ENCODE measurements around the gene ZNF267. TPM values are rescaled to one million over a fixed set of nuclear protein-coding genes. Genes with fewer than 3 reads are reported as not detected.

ZNF267 gene
- total and polyA plus RNA-seq, 2 of the 13 experiments (the other 11 are each of a cell fraction or from before 2014, with no cell fraction given) = 3.0 to 30.0 TPM

- no peak for TF ChIP-seq NR0B2 (CRISPR knock-in tag; IDR thresholded peaks at IDR 0.05)
These were observed 932 bp downstream of the ZNF267 start (continued) for GRCh38 chr16:31874366-31875111.

GRCh38 chr16:31875112-31875803 lies 1.7 kb downstream of the ZNF267 start:
- in situ Hi-C loops (cut with HindIII; ENCODE audit: extremely low pct_ligation_motif_present, low pct_unique_long_range_greater_than_20kb) = loop anchor here (10.0 kb wide), 2 partner anchors 420 to 880 kb away; partner anchors contain the start of gene ARMC5
- Histone ChIP-seq H2AFZ (ENCODE audit: low read length) (no peak overlapping the region), H3K27me3 (ENCODE audit: control insufficient read depth in 1 of 2, insufficient read depth in 2 of 2, low read length in 2 of 2) (peaks cover 0 to 13% of the 10 kb centered on the region in 2 experiments; a peak in 2 of 5 replicates), H3K79me2 (ENCODE audit: insufficient read depth, low read length) (peaks cover 64% of the 10 kb centered on the region), H4K20me1 (ENCODE audit: insufficient read depth, low read length) (0 out of 2 replicates have a peak, but pooled peaks cover 4% of the 10 kb centered on the region), H3K4me1 (ENCODE audit: insufficient read depth, low read length) (peaks cover 72% of the 10 kb centered on the region), H3K27ac (ENCODE audit: extremely low read length, insufficient read depth, low read length) (peak overlapping the region; percentile 89), H3K4me3 (replicated peaks in 1 of 3; ENCODE audit: insufficient read depth in 1 of 3, low read depth in 2 of 3, low read length in 3 of 3) (peak overlapping the region; percentile 89 to 99 (median 95)), H3K9me3 (ENCODE audit: low read length) (no peaks in the 10 kb centered on the region), H3K4me2 (ENCODE audit: low read depth, low read length) (peak overlapping the region; percentile 90), H3K9ac (ENCODE audit: insufficient read depth, low read depth, low read length) (peak overlapping the region; percentile 93), H3K36me3 (replicated peaks in 1 of 2; ENCODE audit: control insufficient read depth in 1 of 2, insufficient read depth in 2 of 2, low read length in 2 of 2) (no peaks in the 10 kb centered on the region; a peak in 1 of 5 replicates)
- no peak for DNase-seq (ENCODE audit: low spot score)
- WGBS (ENCODE audit: low lambda C conversion rate) = 44% methylated on average over 5 of the region's 5 CpGs
- intact Hi-C loops (cut with micrococcal nuclease; ENCODE audit: unreplicated experiment) = no loop called here
- ATAC-seq = no peak
- no TSS peak for BruUV-seq (replicated peaks)
- CTCF ChIA-PET (ENCODE audit: low intra/inter-chr PET ratio, low total read pairs) = no interaction called here
- no peak for FAIRE-seq
- TF ChIP-seq ZNF205 (CRISPR knock-in tag; IDR thresholded peaks at IDR 0.05) (no peak), TBL1XR1 (IDR thresholded peaks at IDR 0.05; ENCODE audit: borderline replicate concordance, low read length, partially characterized antibody) (no peak), THRA (CRISPR knock-in tag; IDR thresholded peaks at IDR 0.05; ENCODE audit: borderline replicate concordance) (0 out of 2 replicates have a peak, but pooled peaks have one; percentile 20), ZNF768 (CRISPR knock-in tag; IDR thresholded peaks at IDR 0.05) (no peak)
- POLR2A ChIA-PET = no interaction called here
